ENCODE results near the gene TTC34. TPM values are rescaled to one million over a fixed set of nuclear protein-coding genes. Genes with fewer than 3 reads are reported as not detected.

The TTC34 gene
- total and polyA plus RNA-seq, 7 donors = 0.01 to 0.15 (median 0.04) TPM

GRCh38 chr1:2791027-2791760 lies 10.3 kb downstream of the TTC34 start:
- Histone ChIP-seq H3K9me3 (peaks cover 37% of the 10 kb centered on the region), H3K36me3 (ENCODE audit: insufficient read depth in 1 of 2, low read depth in 1 of 2) (no peaks in the 10 kb centered on the region), H3K4me3 (no peak overlapping the region), H3K27ac (no peak overlapping the region), H3K27me3 (ENCODE audit: insufficient read depth in 3 of 3, low read length in 2 of 3) (peaks cover 0 to 66% (median 12%) of the 10 kb centered on the region in 3 donors), H3K4me1 (no peaks in the 10 kb centered on the region)
- 62 to 69% (median 65%) methylated on average over 18 of the region's 18 CpGs for WGBS, 3 donors
- DNase-seq = peak in 1 of 2 donors; percentile 8
- intact Hi-C loops (cut with DNase I) = no loop called here
- ATAC-seq = no peak
- TF ChIP-seq, protein P1, sequence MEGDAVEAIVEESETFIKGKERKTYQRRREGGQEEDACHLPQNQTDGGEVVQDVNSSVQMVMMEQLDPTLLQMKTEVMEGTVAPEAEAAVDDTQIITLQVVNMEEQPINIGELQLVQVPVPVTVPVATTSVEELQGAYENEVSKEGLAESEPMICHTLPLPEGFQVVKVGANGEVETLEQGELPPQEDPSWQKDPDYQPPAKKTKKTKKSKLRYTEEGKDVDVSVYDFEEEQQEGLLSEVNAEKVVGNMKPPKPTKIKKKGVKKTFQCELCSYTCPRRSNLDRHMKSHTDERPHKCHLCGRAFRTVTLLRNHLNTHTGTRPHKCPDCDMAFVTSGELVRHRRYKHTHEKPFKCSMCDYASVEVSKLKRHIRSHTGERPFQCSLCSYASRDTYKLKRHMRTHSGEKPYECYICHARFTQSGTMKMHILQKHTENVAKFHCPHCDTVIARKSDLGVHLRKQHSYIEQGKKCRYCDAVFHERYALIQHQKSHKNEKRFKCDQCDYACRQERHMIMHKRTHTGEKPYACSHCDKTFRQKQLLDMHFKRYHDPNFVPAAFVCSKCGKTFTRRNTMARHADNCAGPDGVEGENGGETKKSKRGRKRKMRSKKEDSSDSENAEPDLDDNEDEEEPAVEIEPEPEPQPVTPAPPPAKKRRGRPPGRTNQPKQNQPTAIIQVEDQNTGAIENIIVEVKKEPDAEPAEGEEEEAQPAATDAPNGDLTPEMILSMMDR (IDR thresholded peaks at IDR 0.05) = no peak

GRCh38 chr1:2789986-2790581 lies 11.4 kb downstream of the TTC34 start:
- Histone ChIP-seq H3K36me3 (ENCODE audit: insufficient read depth in 1 of 2, low read depth in 1 of 2) (no peaks in the 10 kb centered on the region), H3K27me3 (ENCODE audit: insufficient read depth in 3 of 3, low read length in 2 of 3) (peaks cover 0 to 71% (median 12%) of the 10 kb centered on the region in 3 donors), H3K4me1 (no peaks in the 10 kb centered on the region), H3K4me3 (no peak overlapping the region), H3K9me3 (peaks cover 28% of the 10 kb centered on the region), H3K27ac (no peak overlapping the region)
- intact Hi-C loops (cut with DNase I) = loop anchor here in 1 of 2 donors (5.0 kb wide), 1 partner anchor 373 kb away; no protein-coding TSS in a partner anchor
- DNase-seq (peak; percentile 3 to 38), ATAC-seq (no peak)
- WGBS, 3 donors = 15 to 26% (median 19%) methylated on average over 42 to 58 of the region's 58 CpGs
- TF ChIP-seq, protein P1 (IDR thresholded peaks at IDR 0.05) = no peak

- ATAC-seq (no peak), DNase-seq (peak; percentile 4 to 36)
- Histone ChIP-seq H3K36me3 (ENCODE audit: insufficient read depth in 1 of 2, low read depth in 1 of 2) (no peaks in the 10 kb centered on the region), H3K4me1 (no peaks in the 10 kb centered on the region), H3K4me3 (no peak overlapping the region), H3K9me3 (peaks cover 23% of the 10 kb centered on the region), H3K27me3 (ENCODE audit: insufficient read depth in 3 of 3, low read length in 2 of 3) (peaks cover 0 to 71% (median 12%) of the 10 kb centered on the region in 3 donors), H3K27ac (no peak overlapping the region)
- TF ChIP-seq, protein P1 (IDR thresholded peaks at IDR 0.05) = no peak
- 4 to 8% (median 5%) methylated on average over 38 to 79 of the region's 79 CpGs for WGBS, 3 donors
- intact Hi-C loops (cut with DNase I) = loop anchor here in 1 of 2 donors (5.0 kb wide), 1 partner anchor 372 kb away; no protein-coding TSS in a partner anchor
Measured at GRCh38 chr1:2789164-2789985, 12.1 kb downstream of the TTC34 start.

DNA sequence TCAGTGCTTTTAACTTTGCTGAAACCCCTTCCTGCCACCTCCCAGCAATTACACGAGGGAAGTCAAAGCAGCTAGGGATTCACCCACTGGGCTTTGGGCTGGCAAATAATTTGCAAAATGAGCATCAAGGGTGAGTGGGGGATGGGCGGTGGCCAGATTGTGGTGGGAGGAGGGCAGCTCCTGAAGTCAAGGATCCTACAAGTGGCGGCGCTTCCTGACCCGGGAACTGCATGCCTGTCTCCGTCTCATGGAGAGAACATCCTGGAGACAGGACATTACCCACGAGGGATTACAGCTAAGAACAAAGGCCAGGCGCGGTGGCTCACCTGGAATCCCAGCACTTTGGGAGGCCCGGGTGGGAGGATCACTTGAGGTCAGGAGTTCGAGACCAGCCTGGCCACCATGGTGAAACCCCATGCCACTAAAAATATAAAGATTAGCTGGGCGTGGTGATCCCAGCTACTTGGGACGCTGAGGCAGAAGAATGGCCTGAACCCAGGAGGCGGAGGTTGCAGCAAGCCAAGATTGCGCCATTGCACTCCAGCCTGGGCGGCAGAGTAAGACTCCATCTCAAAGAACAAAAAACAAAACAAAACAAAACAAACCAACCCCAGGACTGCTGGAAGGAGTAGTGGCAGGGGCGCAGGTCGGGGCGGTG lies 12.9 kb downstream of the TTC34 start:
- Histone ChIP-seq H3K9me3 (peaks cover 15% of the 10 kb centered on the region), H3K27ac (no peak overlapping the region), H3K36me3 (ENCODE audit: insufficient read depth in 1 of 2, low read depth in 1 of 2) (no peaks in the 10 kb centered on the region), H3K4me1 (no peaks in the 10 kb centered on the region), H3K27me3 (ENCODE audit: insufficient read depth in 3 of 3, low read length in 2 of 3) (peaks cover 0 to 64% (median 12%) of the 10 kb centered on the region in 3 donors), H3K4me3 (no peak overlapping the region)
- ATAC-seq = no peak
- 55 to 60% (median 58%) methylated on average over 19 of the region's 19 CpGs for WGBS, 3 donors
- TF ChIP-seq, protein P1 (IDR thresholded peaks at IDR 0.05) = no peak
- intact Hi-C loops (cut with DNase I) = loop anchor here in 1 of 2 donors (5.0 kb wide), 1 partner anchor 371 kb away; no protein-coding TSS in a partner anchor
- peak; percentile 10 to 28 for DNase-seq
